GM12801 (cell line): ENCODE results near the gene PIAS4.

Experiments
- TF ChIP-seq, protein P1 (sequence below): IDR thresholded peaks from one replicate; pipeline ENCODE4 v1.5.1; 2011; ENCODE audit warnings: control low read depth; ENCODE audit not compliant: insufficient read length; ENCODE audit errors: extremely low read depth

PIAS4 gene

DNA sequence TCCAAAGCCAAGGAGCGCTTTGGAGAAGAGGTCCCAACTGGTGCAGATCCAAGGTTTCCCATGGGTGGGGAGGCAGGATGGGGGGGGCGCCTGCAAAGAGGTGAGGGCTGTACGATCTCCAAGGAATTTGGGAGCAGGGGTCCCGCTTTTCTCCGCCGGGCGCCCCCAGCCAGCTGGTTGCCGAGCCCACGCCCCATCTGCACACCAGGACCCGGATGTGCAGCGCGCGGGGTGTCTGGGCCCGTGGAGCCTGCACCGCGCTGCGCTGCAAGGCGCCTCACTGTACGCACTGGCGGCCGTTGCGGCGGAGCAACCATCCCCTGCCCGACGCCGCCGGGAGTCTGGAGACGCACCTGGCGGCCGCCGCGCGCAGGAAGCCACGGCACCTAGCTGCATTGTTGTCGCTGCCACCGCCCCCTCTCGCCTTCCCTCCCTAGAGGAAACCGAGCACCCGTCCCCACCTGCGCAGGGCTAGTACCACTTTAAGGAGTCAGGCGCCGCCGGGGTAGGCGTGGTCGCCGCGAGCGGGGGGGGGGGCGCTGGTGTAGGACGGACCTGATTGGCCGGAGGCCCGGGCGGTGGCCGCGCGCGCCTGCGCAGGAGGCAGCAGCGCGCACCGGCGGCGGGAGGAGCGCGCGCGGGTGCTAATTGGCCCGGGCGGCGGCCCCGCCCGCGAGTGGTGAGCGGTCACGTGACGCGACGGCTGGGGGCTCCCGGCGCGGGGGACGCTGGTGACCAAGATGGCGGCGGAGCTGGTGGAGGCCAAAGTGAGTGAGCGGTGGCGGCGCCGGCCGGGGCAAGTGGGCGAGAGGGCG, at the start of gene PIAS4:
Gene PIAS4 (plus strand): TSS at position 716 of the 815 bp plus-strand sequence. CDS start 25 bp downstream, at position 741.
- TF ChIP-seq, protein P1, sequence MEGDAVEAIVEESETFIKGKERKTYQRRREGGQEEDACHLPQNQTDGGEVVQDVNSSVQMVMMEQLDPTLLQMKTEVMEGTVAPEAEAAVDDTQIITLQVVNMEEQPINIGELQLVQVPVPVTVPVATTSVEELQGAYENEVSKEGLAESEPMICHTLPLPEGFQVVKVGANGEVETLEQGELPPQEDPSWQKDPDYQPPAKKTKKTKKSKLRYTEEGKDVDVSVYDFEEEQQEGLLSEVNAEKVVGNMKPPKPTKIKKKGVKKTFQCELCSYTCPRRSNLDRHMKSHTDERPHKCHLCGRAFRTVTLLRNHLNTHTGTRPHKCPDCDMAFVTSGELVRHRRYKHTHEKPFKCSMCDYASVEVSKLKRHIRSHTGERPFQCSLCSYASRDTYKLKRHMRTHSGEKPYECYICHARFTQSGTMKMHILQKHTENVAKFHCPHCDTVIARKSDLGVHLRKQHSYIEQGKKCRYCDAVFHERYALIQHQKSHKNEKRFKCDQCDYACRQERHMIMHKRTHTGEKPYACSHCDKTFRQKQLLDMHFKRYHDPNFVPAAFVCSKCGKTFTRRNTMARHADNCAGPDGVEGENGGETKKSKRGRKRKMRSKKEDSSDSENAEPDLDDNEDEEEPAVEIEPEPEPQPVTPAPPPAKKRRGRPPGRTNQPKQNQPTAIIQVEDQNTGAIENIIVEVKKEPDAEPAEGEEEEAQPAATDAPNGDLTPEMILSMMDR, result no peak

- TF ChIP-seq, protein P1, result no peak
Measured at GRCh38 chr19:3958836-3959765, 48.4 kb upstream of the PIAS4 start.

DNA sequence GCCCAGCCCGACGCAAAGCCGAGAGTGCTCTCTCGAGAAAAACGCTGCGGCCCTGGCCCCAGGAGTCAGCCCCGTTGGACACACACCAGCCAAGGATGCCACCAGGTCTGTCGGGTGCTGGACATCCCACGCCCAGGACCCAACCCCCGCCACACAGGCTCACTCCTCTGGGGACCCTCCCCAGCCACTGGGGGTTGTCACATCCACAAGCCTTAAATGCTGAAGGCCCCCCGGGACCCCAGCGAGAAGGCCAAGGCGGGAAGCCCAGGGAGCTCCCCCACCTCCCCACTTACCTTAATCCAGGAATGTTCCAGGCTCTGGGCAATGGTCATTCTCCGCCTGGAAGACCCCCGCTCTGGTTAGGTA, 47.8 kb upstream of the PIAS4 start:
- TF ChIP-seq, protein P1, result no peak

- TF ChIP-seq, protein P1, result no peak
Measured at GRCh38 chr19:3961007-3961406, 46.5 kb upstream of the PIAS4 start.

DNA sequence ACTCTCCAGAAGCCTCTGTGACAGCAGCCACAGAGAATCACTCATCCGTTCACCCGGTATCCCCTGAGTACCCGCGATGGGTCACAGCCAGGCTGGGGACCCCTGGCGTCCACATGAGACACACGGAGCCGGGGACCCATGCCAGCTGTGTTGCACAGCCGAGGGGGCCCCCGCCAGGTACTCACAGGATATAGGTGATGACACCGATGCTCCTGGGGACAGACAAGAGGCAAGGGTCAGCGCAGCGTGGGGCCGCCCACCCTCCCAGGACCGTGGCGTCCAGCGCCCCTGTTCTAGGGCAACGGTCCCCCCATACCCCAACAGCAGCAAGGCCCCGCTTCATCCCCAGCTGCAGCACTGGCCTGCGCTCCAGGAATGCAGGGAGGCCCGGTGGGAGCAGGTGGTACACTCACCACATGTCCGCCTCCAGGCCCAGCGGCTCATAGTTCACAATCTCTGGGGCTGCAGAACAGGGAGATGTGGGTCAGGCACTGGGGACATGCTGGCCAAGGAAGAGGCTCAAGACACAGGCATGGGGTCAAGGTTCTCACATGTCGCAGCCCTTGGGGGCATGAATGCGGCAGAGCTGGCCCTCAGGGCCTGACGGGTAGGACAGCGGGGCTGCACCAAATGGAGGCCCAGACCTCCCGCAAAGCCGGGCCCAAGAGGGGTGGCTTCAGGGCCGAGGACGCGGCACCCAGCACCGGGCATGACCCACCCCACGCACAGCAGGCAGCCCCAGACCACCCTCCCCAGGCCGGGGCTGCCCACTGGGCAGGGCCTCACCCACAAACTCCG, 43.9 kb upstream of the PIAS4 start:
- TF ChIP-seq, protein P1, result no peak

- TF ChIP-seq, protein P1, result no peak
Measured at GRCh38 chr19:3964256-3965194, 43.0 kb upstream of the PIAS4 start.
